GM21423 (cell line): ENCODE measurements around the gene GLOD5.

Experiments used
- ATAC-seq: cut with Tn5 transposase; IDR thresholded peaks from one replicate; pipeline ENCODE4 v1.9.1; 2021; ENCODE audit warnings: mild to moderate bottlenecking, moderate library complexity; ENCODE audit not compliant: unreplicated experiment

Gene GLOD5

GRCh38 chrX:48761674-48762471 is at the start of gene GLOD5:
Gene GLOD5 (plus strand): TSS chrX:48761747. CDS start chrX:48761791, 44 bp downstream.
- ATAC-seq: no peak

DNA sequence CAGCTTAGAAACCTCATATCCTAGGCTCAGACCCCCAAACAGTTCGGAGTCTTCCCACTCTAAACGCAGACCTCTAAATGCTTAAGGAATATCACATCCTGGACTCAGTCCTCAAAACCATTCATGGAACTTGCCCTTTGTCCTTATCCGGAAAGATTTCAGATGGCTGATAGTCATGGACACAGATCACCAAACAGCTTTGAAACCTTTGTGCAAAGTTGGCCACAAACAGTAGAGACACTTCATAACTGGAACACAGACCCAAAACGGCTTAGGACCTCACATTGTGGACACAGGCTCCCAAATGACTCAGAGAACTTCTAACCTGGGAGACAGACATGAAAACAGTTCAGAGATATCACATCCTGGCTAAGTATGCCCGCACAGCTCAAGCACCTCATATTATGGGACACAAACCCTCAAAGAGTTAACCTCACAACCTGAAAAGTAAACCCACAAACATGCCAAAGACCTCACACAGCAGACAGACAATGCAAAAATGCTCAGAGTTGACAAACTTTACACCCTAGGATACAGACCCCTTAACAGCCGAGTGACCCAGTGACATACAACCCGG is 49.5 kb upstream of the GLOD5 start:
- ATAC-seq: no peak

DNA sequence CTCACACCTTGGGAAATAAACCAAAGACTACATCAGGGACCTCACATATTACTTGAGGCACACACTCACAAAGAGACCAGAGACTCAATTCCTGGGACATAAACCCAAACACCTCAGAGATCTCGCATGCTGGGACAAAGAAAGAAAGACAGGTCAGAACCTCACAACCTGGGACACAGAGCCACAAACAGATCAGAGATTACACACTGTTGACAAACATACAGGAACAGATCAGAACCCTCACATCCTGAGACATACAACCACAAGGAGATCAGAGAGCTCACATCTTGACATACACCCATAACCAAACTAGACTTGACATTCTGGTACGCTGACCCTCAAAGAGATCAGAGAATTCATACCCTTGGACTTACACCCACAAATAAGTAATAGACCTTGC is 47.7 kb upstream of the GLOD5 start:
- ATAC-seq: no peak

- no peak for ATAC-seq
Measured at GRCh38 chrX:48714573-48714972, 47.0 kb upstream of the GLOD5 start.

DNA sequence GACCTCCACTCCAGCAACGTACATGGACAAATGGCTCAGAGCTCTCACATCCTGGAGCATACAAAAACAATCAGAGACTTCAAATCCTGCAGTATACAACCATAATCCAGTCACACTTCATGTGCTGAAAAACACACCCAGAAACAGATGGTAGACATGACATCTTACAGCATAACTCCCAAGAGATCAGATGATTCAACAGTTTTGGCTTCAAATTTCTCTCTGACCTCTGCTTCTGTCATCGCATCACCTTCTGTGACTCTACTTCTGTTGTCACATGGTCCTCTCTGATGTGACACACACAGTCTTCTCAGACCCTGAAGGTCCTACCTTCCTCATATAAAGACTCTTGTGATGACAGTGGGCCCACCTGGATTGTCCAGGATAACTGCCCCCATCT is 46.5 kb upstream of the GLOD5 start:
- no peak for ATAC-seq

DNA sequence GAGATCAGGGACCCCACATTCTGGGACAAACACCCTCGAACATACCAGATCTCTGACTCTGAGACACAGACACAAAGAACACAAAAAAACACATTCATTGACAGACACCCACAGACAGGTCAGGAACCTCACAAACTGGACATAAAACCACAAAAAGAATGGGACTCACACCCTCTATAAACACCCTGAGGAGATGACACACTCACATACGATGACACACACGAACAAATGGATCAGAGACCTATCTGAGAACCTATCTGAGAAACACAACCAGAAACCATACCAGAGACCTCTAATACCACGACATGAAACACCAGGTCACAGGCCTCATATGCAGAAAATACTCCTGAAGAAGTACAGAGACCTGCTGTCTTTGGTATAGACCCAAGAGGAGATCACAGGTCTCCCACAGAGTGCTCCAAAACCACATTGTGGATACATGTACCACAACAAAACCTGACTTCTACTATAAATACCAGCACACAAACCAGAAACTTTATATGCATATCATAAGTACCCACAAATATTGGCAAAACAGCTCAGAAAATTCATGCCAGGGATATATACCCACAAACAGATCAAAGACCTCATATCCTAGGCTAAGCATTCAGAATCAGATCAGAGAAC is 45.6 kb upstream of the GLOD5 start:
- no peak for ATAC-seq

GRCh38 chrX:48719958-48720357 is 41.6 kb upstream of the GLOD5 start:
- no peak for ATAC-seq

- no peak for ATAC-seq
Measured at GRCh38 chrX:48720577-48721250, 40.8 kb upstream of the GLOD5 start.

DNA sequence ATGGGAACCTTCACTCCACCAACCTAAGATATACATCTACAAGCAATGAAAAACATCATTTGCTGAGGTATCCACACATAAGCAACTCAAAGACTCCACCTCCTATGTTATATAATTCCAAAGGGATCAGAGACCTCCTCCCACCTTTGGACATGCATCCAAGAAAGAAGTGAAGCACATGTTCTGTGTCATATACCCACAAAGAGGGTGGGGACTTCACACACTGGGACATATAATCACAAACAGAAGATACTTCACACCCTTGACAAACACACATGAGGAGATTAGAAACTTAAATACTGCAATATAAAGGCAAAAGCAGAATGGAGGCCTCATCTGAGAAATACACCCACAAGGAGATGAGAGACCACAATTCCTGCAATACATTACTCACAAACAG is 39.6 kb upstream of the GLOD5 start:
- ATAC-seq: no peak

GRCh38 chrX:48726596-48726995 is 35.0 kb upstream of the GLOD5 start:
- no peak for ATAC-seq

DNA sequence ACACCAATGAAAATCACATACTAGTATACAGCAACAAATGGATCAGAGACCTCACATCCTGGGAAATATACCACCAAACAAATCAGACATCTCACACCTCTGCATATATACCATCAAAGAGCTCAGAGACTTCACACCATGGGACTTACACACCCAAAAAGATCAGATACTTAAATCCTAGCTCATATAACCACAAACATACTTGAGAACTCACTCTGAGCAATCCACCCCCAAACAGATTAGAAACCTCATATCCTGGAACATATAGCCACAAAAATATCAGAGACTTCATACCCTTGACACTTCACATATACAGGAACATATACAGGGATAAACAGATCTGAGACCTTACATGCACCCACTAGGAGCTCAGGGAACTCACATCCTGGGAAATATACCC is 32.9 kb upstream of the GLOD5 start:
- ATAC-seq: no peak

DNA sequence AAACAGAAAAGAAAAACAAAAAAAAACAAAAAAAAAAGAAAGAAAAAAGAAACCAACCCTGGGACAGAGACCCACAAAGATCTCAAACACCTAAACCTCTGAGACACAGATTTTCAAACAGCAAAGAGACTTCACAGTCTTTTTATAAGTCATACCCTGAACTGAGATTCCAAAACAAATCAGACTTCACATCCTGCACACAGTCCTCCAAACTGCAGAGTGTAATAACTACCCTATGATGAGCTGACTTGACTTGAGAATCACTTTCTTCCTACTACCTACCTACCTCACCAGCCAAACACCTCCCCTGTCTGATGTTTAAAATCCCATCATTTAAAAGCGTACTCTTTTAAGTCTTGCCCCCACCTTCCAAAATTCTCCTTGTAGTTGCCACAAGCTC is 25.2 kb upstream of the GLOD5 start:
- no peak for ATAC-seq

DNA sequence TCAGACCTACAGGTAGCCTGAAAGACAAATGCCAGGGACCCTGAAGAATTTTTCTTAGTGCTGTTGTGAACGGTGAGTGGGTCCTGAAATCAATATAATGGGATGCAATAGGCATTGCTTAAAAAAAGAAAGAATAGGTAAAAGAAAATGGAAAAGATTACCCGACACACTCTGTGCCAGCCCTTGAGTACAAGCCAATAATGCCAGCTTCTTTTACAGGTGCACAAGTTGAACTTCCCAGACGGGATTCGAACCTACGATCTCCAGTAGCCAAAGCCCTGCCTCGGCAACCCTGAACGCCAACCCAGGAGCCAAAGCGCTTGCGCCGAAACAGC is 24.7 kb upstream of the GLOD5 start:
- no peak for ATAC-seq

DNA sequence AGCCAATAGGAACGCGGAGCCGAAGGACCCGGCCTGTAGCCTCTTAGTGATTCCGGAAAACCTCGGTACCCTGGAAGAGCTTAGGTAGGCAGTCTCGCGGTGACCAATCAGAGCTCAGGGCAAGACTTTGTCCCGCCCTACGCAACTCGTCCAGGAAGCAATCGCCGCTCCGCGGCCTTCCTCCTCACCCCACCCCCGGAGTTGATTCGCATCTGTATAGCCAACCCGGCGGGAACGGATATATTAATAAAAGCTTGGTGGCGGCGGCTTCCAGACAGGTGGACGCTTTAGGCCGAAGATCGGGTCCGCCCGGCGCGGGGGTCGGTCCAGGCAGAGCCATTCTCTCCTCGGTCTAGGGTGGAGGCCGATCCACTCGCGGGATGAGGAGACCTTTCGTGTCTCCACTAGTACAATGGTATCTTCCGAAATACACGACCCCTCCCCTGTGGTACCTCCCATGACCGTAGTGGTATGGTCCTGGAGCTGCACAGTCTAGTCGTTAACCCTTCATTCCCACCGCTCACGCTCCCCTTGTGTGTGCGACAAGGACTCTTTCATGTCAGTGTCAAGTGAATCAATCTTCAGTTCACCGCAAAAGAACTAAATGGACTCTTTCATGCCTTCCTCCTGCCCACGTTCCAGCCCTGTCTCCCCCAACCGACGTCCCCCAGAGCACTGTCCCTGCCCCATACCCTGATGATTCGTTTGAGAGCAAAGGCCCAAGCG is 24.2 kb upstream of the GLOD5 start:
- peak; percentile 99 for ATAC-seq

DNA sequence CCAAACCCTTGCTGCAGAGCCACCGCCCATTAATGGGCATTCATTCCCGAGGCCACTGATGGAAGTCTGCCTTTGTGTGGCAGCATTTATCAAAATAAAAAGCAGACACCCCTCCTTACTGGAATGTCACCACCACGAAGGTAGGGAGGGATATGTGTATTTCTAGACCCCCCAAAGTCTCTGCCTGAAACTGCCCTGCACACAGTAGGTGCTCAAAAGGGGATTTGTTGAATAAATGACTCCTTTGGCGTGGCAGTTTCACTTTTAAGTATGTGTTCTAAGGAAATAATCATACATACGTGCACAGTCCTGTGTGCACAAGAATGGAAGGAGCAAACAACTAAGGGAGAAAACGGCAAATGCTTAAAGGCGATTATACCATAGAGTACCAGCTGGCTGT is 23.6 kb upstream of the GLOD5 start:
- ATAC-seq: no peak

GRCh38 chrX:48741834-48742233 is 19.7 kb upstream of the GLOD5 start:
- ATAC-seq: no peak

DNA sequence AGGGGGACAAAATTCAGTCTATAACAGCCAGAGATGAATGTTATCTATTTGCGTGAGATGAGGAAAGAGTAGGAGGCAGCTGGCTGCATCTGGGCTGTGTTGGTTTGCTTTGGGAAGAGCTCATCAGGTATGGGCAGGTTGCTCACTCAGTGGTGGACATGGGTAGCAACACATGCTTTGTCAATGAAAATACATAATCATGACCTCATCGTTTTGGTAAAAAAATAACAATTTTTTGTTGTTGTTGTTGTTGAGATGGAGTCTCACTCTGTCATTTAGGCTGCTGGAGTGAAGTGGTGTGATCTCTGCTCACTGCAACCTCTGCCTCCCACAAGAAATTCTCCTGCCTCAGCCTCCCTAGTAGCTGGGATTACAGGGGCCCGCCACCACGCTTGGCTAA is 16.3 kb upstream of the GLOD5 start:
- no peak for ATAC-seq

DNA sequence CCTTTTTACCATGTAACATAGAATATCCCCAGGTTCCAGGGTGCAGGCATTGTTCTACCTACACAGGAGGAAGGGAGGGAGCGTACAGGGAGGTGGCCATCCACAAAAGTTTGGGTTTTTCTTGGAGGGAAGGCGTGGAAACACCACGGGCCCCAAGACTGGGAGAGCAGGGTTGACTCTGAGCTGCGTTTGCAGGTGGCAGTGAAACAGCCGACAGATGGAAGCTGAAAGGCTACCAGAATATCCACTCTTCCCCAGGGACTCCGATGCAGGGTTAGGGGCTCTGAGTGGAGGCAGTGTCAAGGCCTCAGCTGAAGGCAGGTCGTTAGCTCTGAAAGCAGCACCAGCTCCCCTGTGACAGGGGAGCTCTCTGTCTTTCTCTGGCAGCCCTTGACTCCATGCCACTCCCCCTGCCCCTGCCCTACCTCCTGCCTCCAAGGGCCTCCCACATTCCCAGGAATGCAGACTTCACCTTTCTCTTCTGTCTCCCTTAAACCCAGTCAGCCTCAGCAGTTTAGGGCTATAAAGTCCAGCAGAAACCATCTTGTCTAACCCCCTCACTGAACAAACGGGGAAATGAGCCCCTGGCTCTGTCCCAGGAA is 14.0 kb upstream of the GLOD5 start:
- no peak for ATAC-seq

DNA sequence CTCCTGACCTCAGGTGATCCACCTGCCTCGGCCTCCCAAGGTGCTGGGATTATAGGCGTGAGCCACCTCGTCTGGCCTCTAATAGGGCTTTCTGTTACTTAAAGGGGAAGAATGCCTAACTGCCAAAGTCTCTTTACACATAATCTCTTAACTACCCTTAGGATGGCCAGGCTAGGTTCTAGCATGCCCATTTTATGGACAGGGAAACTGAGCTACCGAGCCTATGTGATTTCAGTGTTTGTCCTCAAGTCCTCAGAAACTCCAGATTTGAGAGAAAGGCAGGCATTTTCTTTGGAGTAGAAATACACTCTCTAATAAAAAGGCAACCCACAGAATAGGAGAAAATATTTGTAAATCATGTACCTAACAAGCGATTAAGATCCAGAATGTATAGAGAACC is 12.4 kb upstream of the GLOD5 start:
- ATAC-seq: no peak

- ATAC-seq: no peak
Measured at GRCh38 chrX:48751343-48751742, 10.2 kb upstream of the GLOD5 start.

DNA sequence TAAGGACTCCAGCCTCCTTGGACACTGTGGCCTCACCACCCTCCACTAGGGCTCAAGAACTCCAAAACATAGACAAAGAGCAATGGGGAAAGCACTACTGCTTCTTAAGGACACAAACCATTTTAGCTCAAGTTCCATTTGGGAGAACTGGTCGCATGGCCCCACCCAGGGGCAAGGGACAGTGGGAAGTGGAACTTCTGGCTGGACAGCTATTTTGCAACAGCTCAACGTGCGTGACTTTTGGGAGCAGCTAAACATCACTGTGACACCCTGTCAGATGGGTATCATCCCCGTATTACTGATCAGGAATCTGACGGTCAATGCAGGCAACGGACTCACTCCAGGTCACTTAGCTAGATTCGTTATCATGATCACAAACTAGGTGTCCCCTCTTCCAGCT is 9.0 kb upstream of the GLOD5 start:
- no peak for ATAC-seq
